Astrocyte (in vitro differentiated cells and primary cell): ENCODE measurements around the gene LDHD. TPM values are rescaled to one million over a fixed set of nuclear protein-coding genes. Genes with fewer than 3 reads are reported as not detected.

Experiments
- DNase-seq: peaks from one replicate; pipeline ENCODE4 v3.0.0-alpha.2; 2010; ENCODE audit warnings: low read depth
- FAIRE-seq: peaks from 2 replicates; lab custom pipeline; 2011; peaks lifted over from hg19 to GRCh38; lab: Jason Lieb, UNC
- H2AFZ ChIP-seq: 2 replicates; pipeline ENCODE4 v1.6.0; 2012; ENCODE audit warnings: low read depth, low read length, inconsistent platforms
- H3K27ac ChIP-seq: 2 replicates; pipeline ENCODE4 v1.5.1; 2011; ENCODE audit warnings: low read depth, low read length, inconsistent platforms
- H3K27me3 ChIP-seq: 2 replicates; pipeline ENCODE4 v1.6.0; 2011; ENCODE audit warnings: low read length, inconsistent platforms; ENCODE audit not compliant: insufficient read depth
- H3K36me3 ChIP-seq: 2 replicates; pipeline ENCODE4 v1.5.1; 2011; ENCODE audit warnings: low read length, inconsistent platforms; ENCODE audit not compliant: insufficient read depth
- H3K4me1 ChIP-seq: 2 replicates; pipeline ENCODE4 v1.5.1; 2011; ENCODE audit warnings: low read length, inconsistent platforms; ENCODE audit not compliant: insufficient read depth
- H3K4me2 ChIP-seq: 2 replicates; pipeline ENCODE4 v1.6.0; 2012; ENCODE audit warnings: low read length, inconsistent platforms
- H3K4me3 ChIP-seq: 2 replicates; pipeline ENCODE4 v1.5.1; 2011; ENCODE audit warnings: low read depth, mild to moderate bottlenecking, low read length, inconsistent platforms; ENCODE audit not compliant: insufficient read depth
- H3K79me2 ChIP-seq: 2 replicates; pipeline ENCODE4 v1.6.0; 2012; ENCODE audit warnings: mild to moderate bottlenecking, low read length, inconsistent platforms; ENCODE audit not compliant: insufficient read depth
- H3K9ac ChIP-seq: 2 replicates; pipeline ENCODE4 v1.6.0; 2012; ENCODE audit warnings: mild to moderate bottlenecking, low read length, inconsistent platforms
- H3K9me3 ChIP-seq: 2 replicates; pipeline ENCODE4 v1.5.1; 2012; ENCODE audit warnings: low read depth, mild to moderate bottlenecking, low read length, inconsistent platforms; ENCODE audit not compliant: insufficient read depth
- H4K20me1 ChIP-seq: 2 replicates; pipeline ENCODE4 v1.6.0; 2012; ENCODE audit warnings: low read length, inconsistent platforms; ENCODE audit not compliant: insufficient read depth
- H3K27ac Mint-ChIP-seq: one replicate; pipeline ENCODE4 v1.8.0; 2021; ENCODE audit warnings: mild to moderate bottlenecking, mixed read lengths; ENCODE audit not compliant: unreplicated experiment
- H3K27me3 Mint-ChIP-seq: one replicate; pipeline ENCODE4 v1.8.0; 2021; ENCODE audit warnings: low read depth, mixed read lengths; ENCODE audit not compliant: unreplicated experiment
- H3K36me3 Mint-ChIP-seq: one replicate; pipeline ENCODE4 v1.8.0; 2021; ENCODE audit warnings: low read depth, mixed read lengths; ENCODE audit not compliant: unreplicated experiment
- H3K4me1 Mint-ChIP-seq: one replicate; pipeline ENCODE4 v1.8.0; 2021; ENCODE audit warnings: low read depth, mixed read lengths; ENCODE audit not compliant: unreplicated experiment
- H3K4me3 Mint-ChIP-seq: one replicate; pipeline ENCODE4 v1.8.0; 2021; ENCODE audit warnings: mild to moderate bottlenecking, moderate library complexity, mixed read lengths; ENCODE audit not compliant: unreplicated experiment
- H3K9me3 Mint-ChIP-seq: one replicate; pipeline ENCODE4 v1.8.0; 2021; ENCODE audit warnings: mild to moderate bottlenecking, mixed read lengths; ENCODE audit not compliant: unreplicated experiment
- CTCF ChIP-seq: IDR thresholded peaks from 2 replicates; pipeline ENCODE4 v1.5.1; 2011; ENCODE audit warnings: low read depth, mild to moderate bottlenecking, inconsistent platforms, low read length, moderate library complexity; ENCODE audit not compliant: insufficient read depth
- EZH2 ChIP-seq: IDR thresholded peaks from 2 replicates; pipeline ENCODE4 v1.6.1; 2012; ENCODE audit warnings: mild to moderate bottlenecking, low read length, inconsistent platforms; ENCODE audit not compliant: insufficient read depth
- total RNA-seq: library from RNA; stranded (reverse); gene quantifications from 2 replicates; pipeline ENCODE4 v1.2.1, GENCODE V29; 2021

Gene LDHD
- total RNA-seq, 1 donor from 2014 or later, result not detected

GRCh38 chr16:75111961-75112733 is 4.4 kb downstream of the LDHD start:
- Histone ChIP-seq H2AFZ (no peak overlapping the region), H3K27ac (no peak overlapping the region), H3K36me3 (no peaks in the 10 kb centered on the region), H4K20me1 (peaks cover 14% of the 10 kb centered on the region), H3K27me3 (no peaks in the 10 kb centered on the region), H3K9me3 (no peaks in the 10 kb centered on the region), H3K79me2 (no peaks in the 10 kb centered on the region), H3K4me3 (no peak overlapping the region), H3K4me1 (peaks cover 30% of the 10 kb centered on the region), H3K4me2 (no peak overlapping the region), H3K9ac (no peak overlapping the region)
- H3K4me1 Mint-ChIP-seq, result peaks cover 21% of the 10 kb centered on the region
- no peak for TF ChIP-seq CTCF
- H3K4me3 Mint-ChIP-seq, result no peak overlapping the region
- peaks cover 3% of the 10 kb centered on the region for H3K9me3 Mint-ChIP-seq
- H3K27me3 Mint-ChIP-seq, result peaks cover 22% of the 10 kb centered on the region
- no peak overlapping the region for H3K27ac Mint-ChIP-seq
- H3K36me3 Mint-ChIP-seq, result peaks cover 1% of the 10 kb centered on the region
- FAIRE-seq (no peak), DNase-seq (no peak)

GRCh38 chr16:75111514-75111940 is 5.1 kb downstream of the LDHD start:
- Histone ChIP-seq H2AFZ (no peak overlapping the region), H3K4me1 (peaks cover 30% of the 10 kb centered on the region), H3K9me3 (no peaks in the 10 kb centered on the region), H3K36me3 (no peaks in the 10 kb centered on the region), H3K9ac (no peak overlapping the region), H3K4me2 (peak overlapping the region; percentile 82), H3K27ac (no peak overlapping the region), H3K4me3 (no peak overlapping the region), H3K27me3 (no peaks in the 10 kb centered on the region), H4K20me1 (peaks cover 14% of the 10 kb centered on the region), H3K79me2 (no peaks in the 10 kb centered on the region)
- Mint-ChIP-seq H3K27ac (peak overlapping the region; percentile 69), H3K27me3 (peaks cover 17% of the 10 kb centered on the region), H3K4me1 (peaks cover 21% of the 10 kb centered on the region), H3K36me3 (peaks cover 3% of the 10 kb centered on the region), H3K9me3 (no peaks in the 10 kb centered on the region), H3K4me3 (no peak overlapping the region)
- FAIRE-seq, result no peak
- TF ChIP-seq EZH2 (no peak), CTCF (no peak)
- DNase-seq, result no peak
